ENCODE results near the gene PRDM15. TPM values are rescaled to one million over a fixed set of nuclear protein-coding genes. Genes with fewer than 3 reads are reported as not detected.

Gene PRDM15
- total RNA-seq, 4 donors from 2014 or later, result 4.7 to 12.3 (median 7.3) TPM

DNA sequence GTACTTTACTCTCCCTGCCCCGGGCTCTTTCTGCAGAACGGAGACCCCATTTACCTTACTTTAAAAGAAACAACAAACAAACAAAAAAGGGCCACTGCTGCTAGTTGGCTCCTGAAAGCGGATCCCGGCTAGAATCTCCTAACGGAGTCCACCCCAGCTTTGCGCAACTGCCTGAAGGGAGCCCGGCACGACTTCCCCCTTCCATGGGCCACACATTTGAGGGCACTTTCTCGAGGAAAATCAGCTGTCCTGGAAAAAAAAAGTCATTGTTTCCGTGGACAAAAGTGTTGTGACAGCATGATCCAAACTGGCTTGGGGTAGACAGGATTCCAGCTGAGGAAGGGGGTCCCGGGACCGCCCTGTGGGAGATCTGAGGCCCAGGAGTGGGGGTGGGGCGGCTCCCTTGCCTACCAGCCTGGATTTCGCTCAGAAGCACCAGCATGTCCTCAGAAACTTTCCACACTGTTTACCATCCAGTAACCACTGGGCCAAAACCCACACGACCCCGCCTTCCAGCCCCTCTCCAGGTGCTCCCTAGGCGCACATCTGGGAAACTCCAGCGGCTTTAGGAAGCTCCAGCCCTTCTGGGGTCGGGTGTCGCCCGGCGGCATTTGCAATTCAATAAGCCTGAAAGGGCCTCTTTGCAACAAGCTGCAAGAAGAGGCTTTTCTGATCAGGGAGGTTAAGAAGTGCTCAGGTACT lies 117.1 kb downstream of the PRDM15 start:
- no peak overlapping the region for H3K4me3 ChIP-seq (replicated peaks in 1 of 3)
- H3K9me3 ChIP-seq, result no peaks in the 10 kb centered on the region
- DNase-seq, result peak in 1 of 2 donors; percentile 26
- no peak for TF ChIP-seq POLR2A (IDR thresholded peaks at IDR 0.05)
- TF ChIP-seq, protein P1, sequence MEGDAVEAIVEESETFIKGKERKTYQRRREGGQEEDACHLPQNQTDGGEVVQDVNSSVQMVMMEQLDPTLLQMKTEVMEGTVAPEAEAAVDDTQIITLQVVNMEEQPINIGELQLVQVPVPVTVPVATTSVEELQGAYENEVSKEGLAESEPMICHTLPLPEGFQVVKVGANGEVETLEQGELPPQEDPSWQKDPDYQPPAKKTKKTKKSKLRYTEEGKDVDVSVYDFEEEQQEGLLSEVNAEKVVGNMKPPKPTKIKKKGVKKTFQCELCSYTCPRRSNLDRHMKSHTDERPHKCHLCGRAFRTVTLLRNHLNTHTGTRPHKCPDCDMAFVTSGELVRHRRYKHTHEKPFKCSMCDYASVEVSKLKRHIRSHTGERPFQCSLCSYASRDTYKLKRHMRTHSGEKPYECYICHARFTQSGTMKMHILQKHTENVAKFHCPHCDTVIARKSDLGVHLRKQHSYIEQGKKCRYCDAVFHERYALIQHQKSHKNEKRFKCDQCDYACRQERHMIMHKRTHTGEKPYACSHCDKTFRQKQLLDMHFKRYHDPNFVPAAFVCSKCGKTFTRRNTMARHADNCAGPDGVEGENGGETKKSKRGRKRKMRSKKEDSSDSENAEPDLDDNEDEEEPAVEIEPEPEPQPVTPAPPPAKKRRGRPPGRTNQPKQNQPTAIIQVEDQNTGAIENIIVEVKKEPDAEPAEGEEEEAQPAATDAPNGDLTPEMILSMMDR (IDR thresholded peaks at IDR 0.05), result no peak
- H3K4me1 ChIP-seq, result peaks cover 42 to 57% of the 10 kb centered on the region in 2 donors
- H3K36me3 ChIP-seq, result no peaks in the 10 kb centered on the region
- no peaks in the 10 kb centered on the region for H3K27me3 ChIP-seq
- 31 to 35% methylated on average over 21 to 22 of the region's 22 CpGs for WGBS, 2 donors
- intact Hi-C loops (cut with DNase I), result no loop called here
- H3K27ac ChIP-seq, result peak overlapping the region; percentile 65 to 85 (median 69)

DNA sequence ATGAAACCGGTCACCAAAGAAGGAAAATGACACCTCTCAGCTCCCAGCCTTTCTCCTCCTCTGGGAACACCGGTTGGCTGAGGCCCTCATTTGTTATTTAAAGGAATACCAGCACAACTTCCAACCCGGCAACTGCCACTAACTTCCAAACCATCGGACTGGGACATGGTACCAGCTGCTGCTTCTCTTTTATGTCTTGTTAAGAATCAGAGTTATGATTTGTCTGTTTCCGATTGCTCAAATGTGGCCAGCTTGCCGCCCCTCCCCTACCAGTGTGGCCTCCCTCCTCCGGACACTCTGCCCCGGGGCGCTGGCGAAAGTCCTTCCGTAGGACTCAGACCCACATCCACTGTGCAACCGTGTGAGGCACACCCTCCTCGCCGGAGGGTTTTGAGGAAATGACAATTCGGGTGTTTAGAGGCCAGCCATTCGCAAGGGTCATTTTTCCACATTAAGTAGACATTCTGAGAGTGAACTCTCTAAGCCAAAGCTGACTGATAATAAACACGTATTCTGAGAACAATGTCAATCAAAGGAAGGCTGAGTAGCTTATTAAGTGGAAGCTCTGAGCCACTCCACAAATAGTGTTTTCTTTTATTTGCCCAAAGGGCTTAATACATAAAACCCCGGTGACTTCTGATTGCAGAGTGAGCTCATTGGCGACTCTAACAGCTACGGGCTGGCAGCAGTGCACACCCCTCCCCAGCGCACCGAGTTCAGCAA lies 117.8 kb downstream of the PRDM15 start:
- 2 to 10% methylated on average over 22 of the region's 22 CpGs for WGBS, 2 donors
- Histone ChIP-seq H3K27ac (peak overlapping the region; percentile 65 to 85 (median 69)), H3K36me3 (peaks cover 0 to under 1% of the 10 kb centered on the region in 2 donors), H3K9me3 (no peaks in the 10 kb centered on the region), H3K4me3 (replicated peaks in 1 of 3) (peak overlapping the region in 1 of 3 donors; percentile 10), H3K27me3 (no peaks in the 10 kb centered on the region), H3K4me1 (peaks cover 41 to 54% of the 10 kb centered on the region in 2 donors)
- TF ChIP-seq, protein P1 (IDR thresholded peaks at IDR 0.05), result no peak
- TF ChIP-seq POLR2A (IDR thresholded peaks at IDR 0.05), result peak in 1 of 2 donors; percentile 34
- intact Hi-C loops (cut with DNase I), result no loop called here
- peak; percentile 66 for DNase-seq

DNA sequence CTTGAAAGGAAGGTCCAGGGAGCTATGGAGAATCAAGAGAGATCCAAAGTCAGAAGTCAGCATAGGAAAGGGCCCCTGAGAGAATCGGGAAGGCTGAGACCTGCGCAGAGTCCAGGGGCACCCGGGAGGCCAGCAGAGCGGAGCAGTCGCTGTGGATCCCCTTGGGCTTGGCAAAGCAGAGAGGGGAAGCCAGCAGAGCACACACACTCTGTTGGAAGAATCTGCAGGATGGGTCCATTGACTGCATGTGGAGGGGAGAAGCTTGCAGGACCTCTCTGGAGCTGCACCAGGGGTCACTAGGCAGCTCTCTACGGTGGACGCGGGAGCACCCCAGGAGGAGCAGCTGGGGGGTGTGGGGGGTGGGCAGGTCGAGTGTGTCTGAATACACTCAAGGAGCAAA lies 118.7 kb downstream of the PRDM15 start:
- Histone ChIP-seq H3K9me3 (no peaks in the 10 kb centered on the region), H3K4me1 (peaks cover 40 to 53% of the 10 kb centered on the region in 2 donors), H3K27me3 (no peaks in the 10 kb centered on the region), H3K36me3 (peaks cover 0 to 8% of the 10 kb centered on the region in 2 donors), H3K27ac (peak overlapping the region in 1 of 3 donors; percentile 7), H3K4me3 (replicated peaks in 1 of 3) (no peak overlapping the region)
- intact Hi-C loops (cut with DNase I), result no loop called here
- WGBS, 2 donors, result 76 to 80% methylated on average over 9 of the region's 9 CpGs
- DNase-seq, result no peak
- TF ChIP-seq, protein P1 (IDR thresholded peaks at IDR 0.05), result no peak
- TF ChIP-seq POLR2A (IDR thresholded peaks at IDR 0.05), result no peak

DNA sequence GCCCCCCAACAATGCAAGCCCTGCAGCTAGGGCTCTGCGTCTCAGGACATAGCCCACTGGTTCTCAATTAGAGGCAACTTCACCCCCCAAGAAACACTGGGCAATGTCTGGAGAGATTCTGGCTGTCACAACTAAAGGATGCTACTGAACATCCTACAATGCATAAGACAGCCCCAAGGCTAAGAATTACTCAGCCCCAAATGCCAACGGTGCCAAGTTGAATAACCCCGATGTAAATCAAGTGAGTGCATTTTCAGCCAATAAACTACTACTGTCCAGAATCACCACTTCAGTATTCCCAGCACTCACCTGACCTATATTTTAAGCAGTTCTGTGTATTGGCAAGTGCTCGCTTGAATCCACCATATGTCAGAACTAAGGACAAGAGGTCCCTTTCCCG lies 119.2 kb downstream of the PRDM15 start:
- no peak overlapping the region for H3K4me3 ChIP-seq (replicated peaks in 1 of 3)
- H3K9me3 ChIP-seq, result no peaks in the 10 kb centered on the region
- DNase-seq, result no peak
- H3K27ac ChIP-seq, result no peak overlapping the region
- TF ChIP-seq, protein P1 (IDR thresholded peaks at IDR 0.05), result no peak
- TF ChIP-seq POLR2A (IDR thresholded peaks at IDR 0.05), result no peak
- H3K4me1 ChIP-seq, result peaks cover 35 to 48% of the 10 kb centered on the region in 2 donors
- 93 to 98% methylated on average over 5 of the region's 5 CpGs for WGBS, 2 donors
- H3K36me3 ChIP-seq, result peaks cover 0 to 8% of the 10 kb centered on the region in 2 donors
- intact Hi-C loops (cut with DNase I), result no loop called here
- H3K27me3 ChIP-seq, result no peaks in the 10 kb centered on the region

Data from thyroid gland (tissue), 4 donors.